Right lobe of liver (tissue), 6 donors: ENCODE results near the gene PRKCQ. TPM values are rescaled to one million over a fixed set of nuclear protein-coding genes. Genes with fewer than 3 reads are reported as not detected.

Experiments
- ATAC-seq, 4 donors: fragments of 200-7000 bp; cut with Tn5 transposase; one replicate each; pipeline ENCODE4 v1.9.1; 2020; ENCODE audit warnings: mild to moderate bottlenecking in 4 of 4, moderate library complexity in 4 of 4
- DNase-seq, 3 donors: peaks; one replicate each; pipeline ENCODE4 v3.0.0-alpha.2; 2020
- H3K27ac ChIP-seq, 3 donors: fragments of 200-600 bp; one replicate each; pipeline ENCODE4 v1.8.0; 2022
- H3K27me3 ChIP-seq, 2 donors: fragments of 200-600 bp; one replicate each; pipeline ENCODE4 v1.8.0; 2022
- H3K36me3 ChIP-seq, 4 donors: fragments of 200-600 bp; sonication (generic) in 1 of 4; one replicate each; pipeline versions ENCODE4 v1.5.1 to v1.8.0; 2017 to 2022; ENCODE audit warnings: control low read depth in 1 of 4
- H3K4me1 ChIP-seq, 4 donors: fragments of 200-600 bp; sonication (generic) in 1 of 4; one replicate each; pipeline versions ENCODE4 v1.5.1 to v1.8.0; 2017 to 2022; ENCODE audit warnings: control low read depth in 1 of 4
- H3K4me3 ChIP-seq, 3 donors: fragments of 200-600 bp; one replicate each; pipeline ENCODE4 v1.8.0; 2022
- H3K9me3 ChIP-seq, 4 donors: fragments of 200-600 bp; sonication (generic) in 1 of 4; one replicate each; pipeline versions ENCODE4 v1.5.1 to v1.8.0; 2017 to 2022; ENCODE audit warnings: control low read depth in 1 of 4
- POLR2A ChIP-seq: fragments of 450-650 bp; IDR thresholded peaks from one replicate; pipeline ENCODE4 v1.6.1; 2017; ENCODE audit warnings: antibody characterized with exemption, mild to moderate bottlenecking
- WGBS: methylation state at CpG from one replicate; pipeline ENCODE4 v1.1.6; 2018; ENCODE audit warnings: low coverage, low lambda C conversion rate; ENCODE audit not compliant: insufficient coverage; ENCODE audit errors: missing lambda C conversion rate; 5-methylcytosine and 5-hydroxymethylcytosine counted together
- intact Hi-C, 2 donors: fragments of 100-400 bp; cut with DNase I; formaldehyde crosslinking; loops; one replicate each; pipeline versions ENCODE4 v1.11.2 to v1.14.1; 2022
- total RNA-seq, 6 experiments: library from RNA; depleted of rRNA in 2 of 6; stranded (reverse); fragments of >200 nt in 2 of 6; fragmentation: NEBNext Ultra II Directional in 3 of 6; extraction: Animal tissue kit (Norgen Biotek cat#: 25700) in 3 of 6; gene quantifications; one replicate each; pipeline versions ENCODE4 v1.1.0 to v1.2.4, GENCODE V29; 2016 to 2023
- TF ChIP-seq, protein P1 (sequence below), 4 donors: fragments of 200-600 bp in 3 of 4; fragments of 450-650 bp in 1 of 4; IDR thresholded peaks; one replicate each; pipeline versions ENCODE4 v1.5.1 to v1.8.0; 2016 to 2022; ENCODE audit warnings: antibody characterized with exemption in 4 of 4, mild to moderate bottlenecking in 2 of 4
- donor health status: DM: no; HTN: yes; CAD: no.
- donor health status: DM: no; HTN: no; CAD: no.
- donor health status: DM: no; HTN: no; CAD: no.
- donor health status: DM: no; HTN: yes; CAD: no.
- donor health status: DM: no; HTN: yes; CAD: no.

The PRKCQ gene
- total RNA-seq, 6 experiments from 2014 or later = 0.12 to 0.60 (median 0.16) TPM

DNA sequence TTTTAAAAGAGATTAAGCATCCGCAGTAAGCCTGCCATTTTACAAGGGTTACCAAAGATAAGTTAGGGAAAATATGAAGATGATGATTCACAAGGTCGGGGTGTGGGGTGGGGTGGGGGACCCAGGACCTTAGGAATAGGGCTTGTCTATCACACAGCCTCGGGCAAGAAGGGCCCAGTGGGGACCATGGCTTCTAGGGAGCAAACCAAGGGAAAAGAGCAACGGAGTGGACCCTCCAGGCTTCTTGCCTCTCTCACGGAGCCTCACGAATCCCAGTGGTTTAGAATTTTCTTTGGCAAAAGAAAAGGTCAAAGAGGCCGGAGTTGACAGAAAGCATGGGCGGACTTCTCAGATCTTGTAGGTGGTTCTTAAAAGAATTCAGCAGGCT, 1.3 kb downstream of the PRKCQ start:
- 64% methylated on average over 8 of the region's 8 CpGs for WGBS
- Histone ChIP-seq H3K27me3 (no peaks in the 10 kb centered on the region), H3K36me3 (no peaks in the 10 kb centered on the region), H3K9me3 (no peaks in the 10 kb centered on the region), H3K4me1 (no peaks in the 10 kb centered on the region), H3K27ac (no peak overlapping the region), H3K4me3 (no peak overlapping the region)
- ATAC-seq (no peak), DNase-seq (no peak)
- intact Hi-C loops = loop anchor here in 1 of 2 donors (10.0 kb wide), 1 partner anchor 66 kb away; no protein-coding TSS in a partner anchor
- TF ChIP-seq POLR2A = no peak
- TF ChIP-seq, protein P1, sequence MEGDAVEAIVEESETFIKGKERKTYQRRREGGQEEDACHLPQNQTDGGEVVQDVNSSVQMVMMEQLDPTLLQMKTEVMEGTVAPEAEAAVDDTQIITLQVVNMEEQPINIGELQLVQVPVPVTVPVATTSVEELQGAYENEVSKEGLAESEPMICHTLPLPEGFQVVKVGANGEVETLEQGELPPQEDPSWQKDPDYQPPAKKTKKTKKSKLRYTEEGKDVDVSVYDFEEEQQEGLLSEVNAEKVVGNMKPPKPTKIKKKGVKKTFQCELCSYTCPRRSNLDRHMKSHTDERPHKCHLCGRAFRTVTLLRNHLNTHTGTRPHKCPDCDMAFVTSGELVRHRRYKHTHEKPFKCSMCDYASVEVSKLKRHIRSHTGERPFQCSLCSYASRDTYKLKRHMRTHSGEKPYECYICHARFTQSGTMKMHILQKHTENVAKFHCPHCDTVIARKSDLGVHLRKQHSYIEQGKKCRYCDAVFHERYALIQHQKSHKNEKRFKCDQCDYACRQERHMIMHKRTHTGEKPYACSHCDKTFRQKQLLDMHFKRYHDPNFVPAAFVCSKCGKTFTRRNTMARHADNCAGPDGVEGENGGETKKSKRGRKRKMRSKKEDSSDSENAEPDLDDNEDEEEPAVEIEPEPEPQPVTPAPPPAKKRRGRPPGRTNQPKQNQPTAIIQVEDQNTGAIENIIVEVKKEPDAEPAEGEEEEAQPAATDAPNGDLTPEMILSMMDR (IDR thresholded peaks at IDR 0.05) = no peak

DNA sequence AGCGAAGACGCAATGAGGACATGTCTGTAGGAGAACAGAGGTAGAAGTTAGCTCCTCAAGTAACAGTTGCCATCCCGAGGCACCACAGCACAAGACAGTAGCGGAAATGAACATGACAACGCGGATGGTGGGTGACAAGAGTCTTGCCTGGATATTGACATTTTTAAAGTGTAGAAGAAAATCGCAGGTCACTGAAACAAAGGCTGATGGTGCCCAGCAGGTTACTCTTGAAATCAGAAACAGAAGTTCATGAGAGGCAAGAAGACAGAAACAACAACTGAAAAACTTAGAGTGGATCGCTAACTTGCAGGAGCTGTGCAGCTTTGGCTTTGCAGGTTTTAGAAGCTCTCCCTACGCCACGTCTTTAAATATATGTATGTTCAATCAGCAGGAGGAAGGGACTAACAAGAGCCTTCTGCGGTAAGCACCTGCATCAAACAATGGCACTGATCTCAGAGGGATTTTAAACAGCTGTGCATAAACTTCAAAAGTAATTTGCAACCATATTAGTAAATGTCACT, 1.8 kb downstream of the PRKCQ start:
- TF ChIP-seq, protein P1 (IDR thresholded peaks at IDR 0.05) = no peak
- no peak for TF ChIP-seq POLR2A
- no peak for ATAC-seq
- Histone ChIP-seq H3K9me3 (no peaks in the 10 kb centered on the region), H3K4me3 (no peak overlapping the region), H3K27ac (no peak overlapping the region), H3K4me1 (no peaks in the 10 kb centered on the region), H3K27me3 (no peaks in the 10 kb centered on the region), H3K36me3 (no peaks in the 10 kb centered on the region)
- WGBS = 59% methylated on average over 10 of the region's 11 CpGs
- no peak for DNase-seq
- intact Hi-C loops = loop anchor here in 1 of 2 donors (10.0 kb wide), 1 partner anchor 66 kb away; no protein-coding TSS in a partner anchor

DNA sequence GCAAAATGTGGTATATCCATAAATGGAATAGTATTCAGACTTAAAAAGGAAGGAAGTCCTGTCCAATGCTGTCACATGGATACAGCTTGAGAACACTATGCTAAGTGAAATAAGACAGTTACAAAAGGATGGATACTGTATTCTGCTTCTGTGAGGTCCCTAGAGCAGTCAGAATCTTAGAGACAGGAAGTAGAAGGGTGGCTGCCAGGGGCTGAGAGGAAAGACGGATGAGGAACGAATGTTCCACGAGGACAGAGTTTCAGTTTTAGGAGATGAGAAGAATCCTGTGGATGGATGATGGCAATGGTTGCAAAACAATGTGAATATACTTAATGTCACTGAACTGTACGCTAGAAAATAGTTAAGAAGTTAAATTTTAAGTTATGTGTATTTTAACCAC, 3.8 kb downstream of the PRKCQ start:
- TF ChIP-seq, protein P1 (IDR thresholded peaks at IDR 0.05) = no peak
- TF ChIP-seq POLR2A = no peak
- no peak overlapping the region for H3K27ac ChIP-seq
- ATAC-seq = no peak
- intact Hi-C loops = loop anchor here in 1 of 2 donors (10.0 kb wide), 1 partner anchor 68 kb away; no protein-coding TSS in a partner anchor
- no peak for DNase-seq
- H3K4me1 ChIP-seq = no peaks in the 10 kb centered on the region
- no peak overlapping the region for H3K4me3 ChIP-seq
- H3K36me3 ChIP-seq = no peaks in the 10 kb centered on the region
- no peaks in the 10 kb centered on the region for H3K27me3 ChIP-seq
- WGBS = 34% methylated on average over 4 of the region's 4 CpGs
- H3K9me3 ChIP-seq = no peaks in the 10 kb centered on the region

DNA sequence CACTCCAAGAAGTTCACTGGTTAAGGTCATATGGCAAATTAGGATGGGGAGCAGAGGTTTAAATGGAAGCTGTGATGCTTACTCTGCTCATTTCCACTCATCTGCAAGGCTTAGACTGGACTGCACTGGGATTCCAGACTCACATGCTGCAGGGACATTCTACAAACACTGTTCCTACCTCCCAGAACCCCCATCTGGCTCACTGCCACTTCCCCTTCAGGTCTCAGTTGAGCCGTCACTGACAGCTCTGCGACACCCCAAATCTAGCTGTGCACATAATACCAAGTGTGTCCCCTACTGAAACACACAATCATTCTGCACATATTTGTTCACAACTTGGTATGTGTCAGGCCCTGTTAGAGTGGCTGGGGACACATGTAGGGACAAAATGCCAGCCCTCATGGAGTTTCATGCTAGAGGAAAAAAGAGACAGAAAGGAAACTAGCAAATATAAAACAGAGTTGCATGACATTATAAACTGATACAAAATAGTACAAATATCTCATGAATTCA, 5.4 kb downstream of the PRKCQ start:
- no peak for ATAC-seq

More for the DNA sequence above, 5.4 kb downstream of the PRKCQ start:
- Histone ChIP-seq H3K9me3 (no peaks in the 10 kb centered on the region), H3K27me3 (no peaks in the 10 kb centered on the region), H3K4me1 (no peaks in the 10 kb centered on the region), H3K4me3 (no peak overlapping the region), H3K27ac (no peak overlapping the region), H3K36me3 (no peaks in the 10 kb centered on the region)
- 63% methylated on average over 2 of the region's 2 CpGs for WGBS
- DNase-seq = no peak
- TF ChIP-seq, protein P1 (IDR thresholded peaks at IDR 0.05) = no peak
- no peak for TF ChIP-seq POLR2A
- intact Hi-C loops = loop anchor here in 1 of 2 donors (10.0 kb wide), 1 partner anchor 70 kb away; no protein-coding TSS in a partner anchor
